ENCODE data around the gene MERTK.
"Not testable (repeated sequence)": the region's sequence is repeated elsewhere in the genome, so short reads cannot be mapped to it uniquely, and the experiment has no call there.

Gene MERTK

GRCh38 chr2:112018846-112019245 is 120.4 kb downstream of the MERTK start:
- no peak for DNase-seq

- DNase-seq = no peak
Measured at GRCh38 chr2:112019569-112019982, 121.2 kb downstream of the MERTK start.

GRCh38 chr2:112020561-112020960 is 122.2 kb downstream of the MERTK start:
- no peak for DNase-seq

GRCh38 chr2:112021290-112021689 is 122.9 kb downstream of the MERTK start:
- DNase-seq = no peak

GRCh38 chr2:112021781-112022231 is 123.4 kb downstream of the MERTK start:
- DNase-seq = no peak

GRCh38 chr2:112023707-112024106 is 125.3 kb downstream of the MERTK start:
- no peak for DNase-seq

GRCh38 chr2:112024231-112024630 is 125.8 kb downstream of the MERTK start:
- no peak for DNase-seq

- DNase-seq = no peak
Measured at GRCh38 chr2:112024896-112025491, 126.6 kb downstream of the MERTK start.

GRCh38 chr2:112026509-112026908 is 128.1 kb downstream of the MERTK start:
- peak; percentile 85 for DNase-seq

GRCh38 chr2:112027767-112028166 is 129.4 kb downstream of the MERTK start:
- no peak for DNase-seq

- no peak for DNase-seq
Measured at GRCh38 chr2:112029164-112029563, 130.8 kb downstream of the MERTK start.

GRCh38 chr2:112031473-112032223 is 133.2 kb downstream of the MERTK start:
- DNase-seq = no peak

- DNase-seq = no peak
Measured at GRCh38 chr2:112032224-112032586, 133.8 kb downstream of the MERTK start.

- no peak for DNase-seq
Measured at GRCh38 chr2:112032689-112033465, 134.5 kb downstream of the MERTK start.

- no peak for DNase-seq
Measured at GRCh38 chr2:112033600-112033999, 135.2 kb downstream of the MERTK start.

GRCh38 chr2:112034924-112035323 is 136.5 kb downstream of the MERTK start:
- DNase-seq = no peak

GRCh38 chr2:112035786-112036185 is 137.4 kb downstream of the MERTK start:
- no peak for DNase-seq

- not testable (repeated sequence) for DNase-seq
Measured at GRCh38 chr2:112039556-112039955, 141.1 kb downstream of the MERTK start.

- not testable (repeated sequence) for DNase-seq
Measured at GRCh38 chr2:112040066-112040465, 141.7 kb downstream of the MERTK start.

GRCh38 chr2:112041460-112041859 is 143.1 kb downstream of the MERTK start:
- not testable (repeated sequence) for DNase-seq

GRCh38 chr2:112045446-112046014 is 147.1 kb downstream of the MERTK start:
- DNase-seq = no peak

GRCh38 chr2:112046231-112046630 is 147.8 kb downstream of the MERTK start:
- no peak for DNase-seq

- DNase-seq = no peak
Measured at GRCh38 chr2:112047537-112048235, 149.3 kb downstream of the MERTK start.

Data from NCI-H345 (cell line).